Esophagus muscularis mucosa (tissue), 4 donors: ENCODE measurements around the gene GRIP1. TPM values are rescaled to one million over a fixed set of nuclear protein-coding genes. Genes with fewer than 3 reads are reported as not detected.

Experiments used
- DNase-seq: peaks from one replicate; pipeline ENCODE4 v3.0.0-alpha.2; 2017; ENCODE audit errors: extremely low spot score
- H3K27ac ChIP-seq, 4 donors: fragments of 200-600 bp; sonication (generic); replicated peaks in 1 of 4; 1 replicate in 3 of 4; 2 replicates in 1 of 4; pipeline ENCODE4 v1.5.1; 2016 to 2019; ENCODE audit warnings: mild to moderate bottlenecking in 1 of 4
- H3K27me3 ChIP-seq, 4 donors: fragments of 200-600 bp; sonication (generic); one replicate each; pipeline versions ENCODE4 v1.5.1 to v1.6.0; 2016 to 2019
- H3K36me3 ChIP-seq, 4 donors: fragments of 200-600 bp; sonication (generic); one replicate each; pipeline ENCODE4 v1.5.1; 2016 to 2019
- H3K4me1 ChIP-seq, 4 donors: fragments of 200-600 bp; sonication (generic); one replicate each; pipeline ENCODE4 v1.5.1; 2016 to 2019
- H3K4me3 ChIP-seq, 4 donors: fragments of 200-600 bp; sonication (generic); 1 replicate in 2 of 4; 2 replicates in 2 of 4; pipeline ENCODE4 v1.5.1; 2016 to 2019; ENCODE audit warnings: mild to moderate bottlenecking in 4 of 4, moderate library complexity in 1 of 4
- H3K9me3 ChIP-seq, 4 donors: fragments of 200-600 bp; sonication (generic); 1 replicate in 3 of 4; 2 replicates in 1 of 4; pipeline ENCODE4 v1.5.1; 2016 to 2019
- POLR2AphosphoS5 ChIP-seq, 2 donors: sonication (generic); formaldehyde crosslinking; IDR thresholded peaks; one replicate each; pipeline ENCODE4 v1.6.1; 2017; ENCODE audit warnings: antibody characterized with exemption in 2 of 2
- WGBS: methylation state at CpG from one replicate; pipeline ENCODE4 v1.1.5; 2018; 5-methylcytosine and 5-hydroxymethylcytosine counted together
- intact Hi-C: fragments of 100-400 bp; cut with DNase I; formaldehyde crosslinking; loops from one replicate; pipeline ENCODE4 v1.15.1; 2023
- small RNA-seq, 3 donors: library from RNA; depleted of rRNA; stranded (forward); fragments of <200 nt; gene quantifications; one replicate each; pipeline ENCODE3, GENCODE V24; 2016
- total RNA-seq, 4 donors: library from RNA; depleted of rRNA; stranded (reverse); fragments of >200 nt; gene quantifications; one replicate each; pipeline versions ENCODE4 v1.1.0 to v1.2.1, GENCODE V29; 2016

The GRIP1 gene
- total RNA-seq, 4 donors from 2014 or later = 12.5 to 15.2 (median 13.6) TPM

DNA sequence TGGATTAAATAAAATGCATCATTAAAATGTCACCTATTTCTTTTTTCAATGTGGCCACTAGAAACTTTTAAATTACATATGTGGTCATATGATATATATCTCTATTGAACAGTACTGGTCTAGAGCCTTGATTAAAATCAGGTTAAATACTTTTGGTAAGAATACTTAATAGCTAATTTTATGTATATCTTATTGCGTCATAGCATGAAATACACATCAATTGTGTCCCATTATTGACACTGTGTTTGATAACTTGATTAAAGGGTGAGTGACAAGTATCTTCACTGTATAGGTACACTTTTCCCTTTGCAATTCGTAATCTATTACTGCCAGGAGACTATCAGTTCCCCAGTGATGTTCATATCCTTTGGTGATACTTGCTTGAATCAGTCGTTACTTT is 381.0 kb downstream of the GRIP1 start:
- intact Hi-C loops = loop anchor here (10.0 kb wide), 1 partner anchor 143 kb away; no protein-coding TSS in a partner anchor
- Histone ChIP-seq H3K36me3 (no peaks in the 10 kb centered on the region), H3K9me3 (no peaks in the 10 kb centered on the region), H3K27ac (no peak overlapping the region), H3K4me3 (no peak overlapping the region), H3K27me3 (no peaks in the 10 kb centered on the region), H3K4me1 (peaks cover 2 to 12% (median 10%) of the 10 kb centered on the region in 4 donors)
- TF ChIP-seq POLR2AphosphoS5 (IDR thresholded peaks at IDR 0.05) = no peak
- DNase-seq = no peak
- WGBS = 89% methylated on average over 3 of the region's 3 CpGs

Small RNA genes lying within 50 kb of the gene (small RNA-seq; reads per million reads assigned to genes)
- 0 reads per million in 3 donors for gene OSBPL9P5
